HTERT RPE-1 (cell line): ENCODE data around the gene RASA1.
"Not testable (repeated sequence)": the region's sequence is repeated elsewhere in the genome, so short reads cannot be mapped to it uniquely, and the experiment has no call there.

ENCODE experiments used
- in situ Hi-C: fragments of 300-500 bp; cut with MboI; formaldehyde crosslinking; loops from 4 replicates; pipeline ENCODE4 v1.14.3; 2020; ENCODE audit warnings: low sequenced_read_pairs

The RASA1 gene

GRCh38 chr5:87267574-87268125, at the start of gene RASA1:
Gene RASA1, plus strand, starts transcription at chr5:87267883. Its CDS starts 569 bp downstream, at chr5:87268452.
- in situ Hi-C loops = no loop called here

GRCh38 chr5:87229780-87230179, 37.9 kb upstream of the RASA1 start:
- in situ Hi-C loops = no loop called here

- in situ Hi-C loops = no loop called here
Measured at GRCh38 chr5:87231037-87231808, 36.5 kb upstream of the RASA1 start.

- in situ Hi-C loops = no loop called here
Measured at GRCh38 chr5:87233143-87233542, 34.5 kb upstream of the RASA1 start.

GRCh38 chr5:87241555-87241954, 26.1 kb upstream of the RASA1 start:
- in situ Hi-C loops = no loop called here

- in situ Hi-C loops = no loop called here
Measured at GRCh38 chr5:87242242-87242641, 25.4 kb upstream of the RASA1 start.

- in situ Hi-C loops = no loop called here
Measured at GRCh38 chr5:87243161-87243844, 24.4 kb upstream of the RASA1 start.

- in situ Hi-C loops = no loop called here
Measured at GRCh38 chr5:87245451-87245850, 22.2 kb upstream of the RASA1 start.

GRCh38 chr5:87246061-87246460, 21.6 kb upstream of the RASA1 start:
- in situ Hi-C loops = no loop called here

GRCh38 chr5:87252283-87252605, 15.4 kb upstream of the RASA1 start:
- in situ Hi-C loops = no loop called here

GRCh38 chr5:87254035-87254434, 13.6 kb upstream of the RASA1 start:
- in situ Hi-C loops = no loop called here

GRCh38 chr5:87258507-87258906, 9.2 kb upstream of the RASA1 start:
- in situ Hi-C loops = no loop called here

GRCh38 chr5:87260604-87261192, 7.0 kb upstream of the RASA1 start:
- in situ Hi-C loops = no loop called here

- in situ Hi-C loops = no loop called here
Measured at GRCh38 chr5:87263498-87263897, 4.2 kb upstream of the RASA1 start.

- in situ Hi-C loops = no loop called here
Measured at GRCh38 chr5:87266914-87267573, 639 bp upstream of the RASA1 start.

- in situ Hi-C loops = no loop called here
Measured at GRCh38 chr5:87268126-87268969, 665 bp downstream of the RASA1 start.

GRCh38 chr5:87268970-87269377, 1.3 kb downstream of the RASA1 start:
- in situ Hi-C loops = no loop called here

- in situ Hi-C loops = not testable (repeated sequence)
Measured at GRCh38 chr5:87270888-87271287, 3.2 kb downstream of the RASA1 start.

- in situ Hi-C loops = no loop called here
Measured at GRCh38 chr5:87276655-87277054, 9.0 kb downstream of the RASA1 start.

- in situ Hi-C loops = no loop called here
Measured at GRCh38 chr5:87277279-87277835, 9.7 kb downstream of the RASA1 start.
